GM23338 (cell line): ENCODE measurements around the gene DLGAP4. TPM values are rescaled to one million over a fixed set of nuclear protein-coding genes. Genes with fewer than 3 reads are reported as not detected.
A peak's percentile ranks its signal among the peaks of the same experiment; 100 is the strongest.

Experiments
- ATAC-seq: fragments of 200-7000 bp; cut with Tn5 transposase; 3 replicates; pipeline ENCODE4 v1.9.1; 2020
- DNase-seq: peaks from one replicate; pipeline ENCODE4 v3.0.0-alpha.2; 2015; ENCODE audit warnings: low spot score
- H2AFZ ChIP-seq: fragments of 200-600 bp; sonication (generic); 2 replicates; pipeline ENCODE4 v1.8.0; 2016; ENCODE audit warnings: antibody characterized with exemption, mild to moderate bottlenecking, moderate library complexity
- H3F3A ChIP-seq: fragments of 200-600 bp; sonication (generic); replicated peaks from 2 replicates; pipeline ENCODE4 v1.8.0; 2017; ENCODE audit warnings: antibody characterized with exemption, mixed run types, low read depth
- H3K27ac ChIP-seq: fragments of 200-600 bp; sonication (generic); 2 replicates; pipeline ENCODE4 v1.6.1; 2016; ENCODE audit warnings: low read depth
- H3K27me3 ChIP-seq: fragments of 200-600 bp; sonication (generic); 2 replicates; pipeline ENCODE4 v1.8.0; 2016; ENCODE audit warnings: mild to moderate bottlenecking, mixed run types, moderate library complexity; ENCODE audit not compliant: insufficient read depth
- H3K36me3 ChIP-seq: fragments of 200-600 bp; sonication (generic); 2 replicates; pipeline ENCODE4 v1.8.0; 2016; ENCODE audit warnings: mild to moderate bottlenecking; ENCODE audit not compliant: insufficient read depth
- H3K4me1 ChIP-seq: fragments of 200-600 bp; sonication (generic); 2 replicates; pipeline ENCODE4 v1.8.0; 2016; ENCODE audit warnings: mild to moderate bottlenecking, moderate library complexity; ENCODE audit not compliant: insufficient read depth
- H3K4me2 ChIP-seq: fragments of 200-600 bp; sonication (generic); 2 replicates; pipeline ENCODE4 v1.7.1; 2017; ENCODE audit warnings: mixed run types
- H3K4me3 ChIP-seq: fragments of 200-600 bp; sonication (generic); 2 replicates; pipeline ENCODE4 v1.6.1; 2016; ENCODE audit warnings: mixed run types
- H3K79me2 ChIP-seq: fragments of 200-600 bp; sonication (generic); replicated peaks from 2 replicates; pipeline ENCODE4 v1.8.0; 2017; ENCODE audit warnings: mild to moderate bottlenecking; ENCODE audit not compliant: insufficient read depth
- H3K9me2 ChIP-seq: fragments of 200-600 bp; sonication (generic); 2 replicates; pipeline ENCODE4 v1.8.0; 2017; ENCODE audit not compliant: insufficient read depth
- H4K20me1 ChIP-seq: fragments of 200-600 bp; sonication (generic); replicated peaks from 2 replicates; pipeline ENCODE4 v1.8.0; 2017; ENCODE audit warnings: mild to moderate bottlenecking; ENCODE audit not compliant: insufficient read depth
- H3K27ac Mint-ChIP-seq: 2 replicates; pipeline ENCODE4 v1.8.0; 2020; ENCODE audit warnings: inconsistent platforms, mild to moderate bottlenecking, moderate library complexity, mixed read lengths
- H3K27me3 Mint-ChIP-seq: 3 replicates; pipeline ENCODE4 v1.8.0; 2022; ENCODE audit warnings: low read depth, mild to moderate bottlenecking, moderate library complexity, mixed read lengths, inconsistent platforms; ENCODE audit not compliant: insufficient read depth, poor library complexity
- H3K36me3 Mint-ChIP-seq: 3 replicates; pipeline ENCODE4 v1.8.0; 2021; ENCODE audit warnings: low read depth, mild to moderate bottlenecking, inconsistent platforms, moderate library complexity, mixed read lengths
- H3K4me1 Mint-ChIP-seq: 3 replicates; pipeline ENCODE4 v1.8.0; 2020; ENCODE audit warnings: mild to moderate bottlenecking, inconsistent platforms, mixed read lengths
- H3K4me3 Mint-ChIP-seq: 3 replicates; pipeline ENCODE4 v1.8.0; 2021; ENCODE audit warnings: moderate library complexity, mild to moderate bottlenecking, inconsistent platforms, mixed read lengths
- H3K9me3 Mint-ChIP-seq: 3 replicates; pipeline ENCODE4 v1.8.0; 2020; ENCODE audit warnings: moderate library complexity, mild to moderate bottlenecking, inconsistent platforms, mixed read lengths
- CTCF ChIP-seq, 2 experiments: fragments of 200-600 bp in 1 of 2; sonication (generic) in 1 of 2; conservative IDR thresholded peaks; 2 replicates each; pipeline versions ENCODE4 v1.5.1 to v1.6.1; 2016 to 2017; ENCODE audit warnings: antibody characterized with exemption in 2 of 2, low read depth in 2 of 2, mild to moderate bottlenecking in 2 of 2, moderate library complexity in 1 of 2
- EZH2phosphoT487 ChIP-seq: fragments of 200-600 bp; sonication (generic); IDR thresholded peaks from one replicate; pipeline ENCODE4 v1.8.1; 2018; ENCODE audit warnings: antibody characterized with exemption; ENCODE audit not compliant: unreplicated experiment
- NANOG ChIP-seq: IDR thresholded peaks from 2 replicates; pipeline ENCODE4 v1.6.1; 2016; ENCODE audit warnings: antibody characterized with exemption, borderline replicate concordance
- REST ChIP-seq: IDR thresholded peaks from one replicate; pipeline ENCODE4 v1.6.1; 2018; ENCODE audit warnings: antibody characterized with exemption; ENCODE audit not compliant: unreplicated experiment
- STAT1 ChIP-seq: IDR thresholded peaks from one replicate; pipeline ENCODE4 v1.6.1; 2016; ENCODE audit warnings: antibody characterized with exemption; ENCODE audit not compliant: unreplicated experiment
- ZNF114 ChIP-seq: fragments of 250-450 bp; sonication (Bioruptor Pico); IDR thresholded peaks from 2 replicates; pipeline ENCODE4 v1.5.0; 2020; ENCODE audit warnings: mild to moderate bottlenecking, moderate library complexity
- polyA plus RNA-seq: library from polyadenylated mRNA; unstranded; fragments of >200 nt; fragmentation: Nextera tagmentation; extraction: Ambion mirVana; gene quantifications from 2 replicates; pipeline ENCODE4 v1.2.1, GENCODE V29; 2016
- total RNA-seq: library from RNA; depleted of rRNA; stranded (reverse); fragments of >200 nt; shearing (Covaris generic); gene quantifications from 2 replicates; pipeline ENCODE4 v1.2.3, GENCODE V29; 2014

Gene DLGAP4
- total and polyA plus RNA-seq, 2 experiments from 2014 or later = 46.1 to 52.2 TPM

GRCh38 chr20:36304786-36305495 is 1.2 kb upstream of the DLGAP4 start:
- TF ChIP-seq REST (peak; percentile 59), CTCF (conservative IDR thresholded peaks at IDR 0.05; ENCODE audit: low read depth in 2 of 2) (no peak)
- no peaks in the 10 kb centered on the region for H3K36me3 Mint-ChIP-seq

GRCh38 chr20:36306553-36307411 is 643 bp downstream of the DLGAP4 start:
- Histone ChIP-seq H3K9me2 (no peaks in the 10 kb centered on the region), H3K4me1 (peaks cover 10% of the 10 kb centered on the region; the same call in 1 of the 2 replicates), H3K4me3 (peak overlapping the region; percentile 89), H3K36me3 (no peaks in the 10 kb centered on the region), H3F3A (0 out of 2 replicates have a peak, but pooled peaks cover 4% of the 10 kb centered on the region), H3K27me3 (peaks cover 41% of the 10 kb centered on the region), H3K27ac (no peak overlapping the region), H3K79me2 (no peaks in the 10 kb centered on the region), H3K4me2 (peak overlapping the region; percentile 98), H4K20me1 (no peaks in the 10 kb centered on the region; the same call in 1 of the 2 replicates), H2AFZ (peak overlapping the region; percentile 89)
- peak; percentile 45 for DNase-seq
- Mint-ChIP-seq H3K27me3 (peaks cover 22% of the 10 kb centered on the region), H3K9me3 (no peaks in the 10 kb centered on the region), H3K4me1 (peaks cover 21% of the 10 kb centered on the region), H3K4me3 (peak overlapping the region; percentile 74), H3K27ac (no peak overlapping the region), H3K36me3 (no peaks in the 10 kb centered on the region)
- ATAC-seq = peak; percentile 24
- no peak for TF ChIP-seq EZH2phosphoT487
- TF ChIP-seq ZNF114 (CRISPR knock-in tag) = no peak
- no peak for TF ChIP-seq NANOG
- TF ChIP-seq STAT1 = no peak
- no peak for TF ChIP-seq CTCF (conservative IDR thresholded peaks at IDR 0.05; ENCODE audit: low read depth in 2 of 2)

More at GRCh38 chr20:36304786-36305495, 1.2 kb upstream of the DLGAP4 start:
- Histone ChIP-seq H3K4me2 (peak overlapping the region; percentile 79; the same call in 1 of the 2 replicates), H3K4me1 (peaks cover 10% of the 10 kb centered on the region; the same call in 1 of the 2 replicates), H2AFZ (no peak overlapping the region), H3K36me3 (no peaks in the 10 kb centered on the region), H3K27me3 (peaks cover 41% of the 10 kb centered on the region), H3K79me2 (no peaks in the 10 kb centered on the region), H4K20me1 (no peaks in the 10 kb centered on the region; the same call in 1 of the 2 replicates), H3K4me3 (no peak overlapping the region), H3K9me2 (no peaks in the 10 kb centered on the region), H3K27ac (no peak overlapping the region), H3F3A (0 out of 2 replicates have a peak, but pooled peaks cover 4% of the 10 kb centered on the region)
- DNase-seq = no peak
- peaks cover 26% of the 10 kb centered on the region for H3K27me3 Mint-ChIP-seq
- H3K4me3 Mint-ChIP-seq = peak overlapping the region; percentile 75
- H3K27ac Mint-ChIP-seq = no peak overlapping the region
- peak; percentile 3; the same call in 1 of the 3 replicates for ATAC-seq
- H3K9me3 Mint-ChIP-seq = no peaks in the 10 kb centered on the region
- H3K4me1 Mint-ChIP-seq = peaks cover 21% of the 10 kb centered on the region
